Epithelial cell of esophagus (primary cell): ENCODE results near the gene PGAP1.
A peak's percentile ranks its signal among the peaks of the same experiment; 100 is the strongest.

Experiments used
- DNase-seq: peaks from one replicate; pipeline ENCODE4 v3.0.0; 2010; ENCODE audit warnings: low read depth
- H3K4me3 ChIP-seq: 2 replicates; pipeline ENCODE4 v1.5.1; 2011; ENCODE audit warnings: mild to moderate bottlenecking, low read length, control low read depth
- CTCF ChIP-seq: IDR thresholded peaks from 2 replicates; pipeline ENCODE4 v1.5.1; 2011; ENCODE audit warnings: low read depth, mild to moderate bottlenecking, low read length, control low read depth, inconsistent platforms; ENCODE audit not compliant: insufficient read depth; ENCODE audit errors: missing control alignments

The PGAP1 gene

DNA sequence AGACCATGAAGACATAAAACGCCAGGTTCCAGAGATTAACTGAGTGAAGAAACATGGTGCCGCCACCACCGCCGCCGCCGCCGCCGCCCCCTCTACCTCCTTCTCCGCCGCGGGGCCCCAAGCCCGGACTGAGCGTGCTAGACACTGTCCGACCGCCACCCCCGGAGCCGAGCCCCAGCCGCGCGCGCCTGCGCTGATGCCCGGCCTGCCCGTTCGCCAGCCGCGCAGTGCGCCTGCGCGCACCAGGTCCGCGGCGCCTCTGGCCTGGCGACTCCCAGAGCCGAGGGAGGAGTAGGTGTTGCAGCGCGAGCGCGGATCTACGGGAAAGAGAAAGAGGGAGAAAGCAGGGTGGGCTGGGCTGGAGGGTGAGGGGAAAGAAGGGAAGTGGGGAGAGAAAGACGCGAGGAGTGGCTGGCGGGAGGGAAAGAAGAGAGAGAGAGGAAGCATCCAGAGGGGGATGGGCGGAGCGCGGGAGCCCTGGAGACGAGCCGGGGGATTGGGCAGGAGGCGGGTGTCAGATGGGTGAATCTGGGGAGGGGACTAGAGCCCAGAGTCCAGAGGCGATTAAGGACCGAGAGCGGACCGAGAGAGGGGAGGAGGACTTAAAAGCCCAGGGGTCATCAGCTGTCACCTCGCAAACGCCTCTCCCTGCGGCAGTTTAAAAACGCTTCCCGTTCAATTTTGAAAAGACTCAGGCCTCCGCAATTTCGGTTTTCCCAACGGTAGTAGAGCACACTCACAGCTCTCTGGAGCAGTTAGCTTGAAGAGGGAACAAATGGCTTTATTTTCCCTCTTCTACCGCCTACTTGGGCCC is at the start of gene PGAP1:
Gene PGAP1, minus strand, starts transcription at position 146 of the 814 bp plus-strand sequence. Its CDS starts 91 bp downstream, at position 55.
- TF ChIP-seq CTCF: no peak
- peak; percentile 89 for DNase-seq
- H3K4me3 ChIP-seq: peak within 1 kb of the TSS; percentile 95

- DNase-seq: no peak
- TF ChIP-seq CTCF: no peak
Observed at GRCh38 chr2:196974970-196975369, 48.5 kb upstream of the PGAP1 start.

GRCh38 chr2:196971574-196972279 is 45.2 kb upstream of the PGAP1 start:
- no peak for TF ChIP-seq CTCF
- H3K4me3 ChIP-seq: no peak overlapping the region
- DNase-seq: peak; percentile 44

More at GRCh38 chr2:196974970-196975369, 48.5 kb upstream of the PGAP1 start:
- no peak overlapping the region for H3K4me3 ChIP-seq

GRCh38 chr2:196970099-196970498 is 43.6 kb upstream of the PGAP1 start:
- no peak for DNase-seq
- no peak overlapping the region for H3K4me3 ChIP-seq
- no peak for TF ChIP-seq CTCF

- TF ChIP-seq CTCF: no peak
- DNase-seq: no peak
- no peak overlapping the region for H3K4me3 ChIP-seq
Observed at GRCh38 chr2:196968516-196968915, 42.0 kb upstream of the PGAP1 start.

GRCh38 chr2:196967775-196968174 is 41.3 kb upstream of the PGAP1 start:
- no peak for TF ChIP-seq CTCF
- DNase-seq: no peak
- no peak overlapping the region for H3K4me3 ChIP-seq
